Stimulated activated CD4-positive, alpha-beta T cell treated with anti-CD3 and anti-CD28 coated beads, Interleukin-1b, Interleukin-23, amount 100 ng/mL, for 48 hours (primary cell): ENCODE measurements around the gene USP48.
A peak's percentile ranks its signal among the peaks of the same experiment; 100 is the strongest.
"Not testable (repeated sequence)": the region's sequence is repeated elsewhere in the genome, so short reads cannot be mapped to it uniquely, and the experiment has no call there.

Experiments used
- DNase-seq: peaks from one replicate; pipeline ENCODE4 v3.0.0-alpha.2; 2020

Gene USP48

DNA sequence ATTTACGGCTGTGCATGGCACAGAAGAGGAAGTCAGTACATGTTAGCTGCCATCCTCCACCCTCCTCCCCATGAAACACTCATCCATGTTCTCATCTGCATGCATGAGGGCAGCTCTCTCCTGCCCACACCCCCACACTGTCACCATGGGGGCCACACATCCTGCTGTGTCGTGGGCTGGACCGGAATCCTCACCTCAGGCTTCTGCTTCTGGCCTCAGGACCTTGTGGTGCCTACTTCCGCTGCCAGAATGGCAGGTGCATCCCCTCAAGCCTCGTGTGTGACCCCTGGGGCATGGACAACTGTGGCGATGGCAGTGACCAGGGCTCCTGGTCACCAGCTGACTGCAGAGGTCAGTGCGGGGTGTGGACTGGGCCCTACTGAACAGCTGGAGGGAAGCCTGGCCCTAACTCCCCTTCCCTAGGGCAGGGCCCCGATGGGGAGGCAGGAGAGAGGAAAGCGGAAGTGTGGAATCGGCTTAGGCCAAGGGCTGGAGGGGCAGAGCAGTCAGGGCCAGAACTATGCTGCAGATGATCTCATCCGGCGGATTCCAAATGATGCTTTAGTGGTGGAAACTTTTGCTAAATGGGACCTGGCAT lies 32.9 kb upstream of the USP48 start:
- no peak for DNase-seq

DNA sequence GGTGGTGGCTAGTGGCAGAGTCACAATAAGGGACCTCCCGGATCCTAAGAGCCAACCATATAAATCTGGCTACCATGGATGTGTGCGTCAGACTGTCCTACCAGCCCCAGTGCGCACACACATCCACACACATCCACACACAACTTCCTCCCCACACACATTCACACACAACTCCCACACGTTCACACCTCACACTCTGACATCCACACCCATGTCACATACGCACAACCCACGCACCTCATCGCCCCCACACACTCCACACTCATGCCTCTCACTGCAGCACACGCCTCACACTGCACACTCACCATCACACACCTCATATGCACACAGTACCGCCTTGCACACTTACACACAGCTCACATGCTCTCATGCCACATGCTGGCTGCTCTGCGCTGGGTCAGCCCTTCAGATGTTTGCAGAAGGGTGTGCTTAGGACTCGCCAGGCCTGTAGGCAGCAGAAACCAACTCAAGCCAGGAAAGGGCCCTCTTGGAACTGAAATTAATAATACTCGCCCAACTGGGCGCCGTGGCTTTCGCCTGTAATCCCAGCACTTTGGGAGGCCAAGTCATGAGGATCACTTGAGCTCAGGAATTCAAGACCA lies 32.1 kb upstream of the USP48 start:
- no peak for DNase-seq

DNA sequence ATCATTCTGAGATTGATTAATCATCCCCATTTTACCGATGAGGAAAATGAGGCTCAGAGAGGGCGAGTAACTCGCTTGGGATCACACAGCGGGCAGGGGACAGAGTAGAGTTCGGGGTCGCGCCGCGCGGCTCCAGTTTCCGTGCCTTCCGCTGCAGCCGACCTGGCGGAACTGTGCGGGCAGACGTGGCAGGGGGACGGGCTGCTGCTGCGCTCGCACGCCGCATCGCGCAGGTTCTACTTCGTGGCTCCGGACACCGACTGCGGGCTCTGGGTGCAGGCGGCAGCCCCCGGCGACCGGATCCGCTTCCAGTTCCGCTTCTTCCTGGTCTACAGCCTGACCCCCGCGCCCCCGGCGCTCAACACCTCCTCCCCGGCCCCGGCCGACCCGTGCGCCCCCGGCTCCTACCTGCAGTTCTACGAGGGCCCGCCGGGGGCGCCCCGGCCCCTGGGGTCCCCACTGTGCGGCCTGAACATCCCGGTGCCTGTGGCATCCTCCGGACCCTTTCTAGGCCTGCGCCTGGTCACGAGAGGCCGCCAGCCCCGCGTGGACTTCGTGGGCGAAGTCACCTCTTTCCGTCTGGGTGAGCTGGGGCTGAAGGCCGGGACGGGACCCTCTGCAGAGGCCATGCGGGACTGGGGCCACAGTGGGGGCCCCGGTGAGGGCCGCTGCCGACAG lies 31.4 kb upstream of the USP48 start:
- DNase-seq = no peak

DNA sequence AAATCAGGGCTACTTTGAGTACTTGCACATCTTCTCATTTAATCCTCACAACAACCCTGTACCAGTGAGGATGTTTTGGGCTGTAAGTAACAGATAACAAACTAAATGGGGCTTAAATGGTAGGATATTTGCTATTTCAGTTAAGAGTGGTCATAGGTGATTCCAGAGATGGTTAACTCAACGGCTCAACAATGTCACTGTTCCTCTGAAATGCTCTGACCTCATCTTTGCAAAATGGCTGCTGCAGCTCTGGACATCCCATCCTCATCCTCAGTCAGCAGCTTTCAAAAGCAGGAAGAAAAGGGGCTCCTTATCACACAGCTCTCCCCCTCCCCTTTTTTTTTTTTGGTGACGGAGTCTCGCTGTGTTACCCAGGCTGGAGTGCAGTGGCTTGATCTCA lies 30.6 kb upstream of the USP48 start:
- no peak for DNase-seq

DNA sequence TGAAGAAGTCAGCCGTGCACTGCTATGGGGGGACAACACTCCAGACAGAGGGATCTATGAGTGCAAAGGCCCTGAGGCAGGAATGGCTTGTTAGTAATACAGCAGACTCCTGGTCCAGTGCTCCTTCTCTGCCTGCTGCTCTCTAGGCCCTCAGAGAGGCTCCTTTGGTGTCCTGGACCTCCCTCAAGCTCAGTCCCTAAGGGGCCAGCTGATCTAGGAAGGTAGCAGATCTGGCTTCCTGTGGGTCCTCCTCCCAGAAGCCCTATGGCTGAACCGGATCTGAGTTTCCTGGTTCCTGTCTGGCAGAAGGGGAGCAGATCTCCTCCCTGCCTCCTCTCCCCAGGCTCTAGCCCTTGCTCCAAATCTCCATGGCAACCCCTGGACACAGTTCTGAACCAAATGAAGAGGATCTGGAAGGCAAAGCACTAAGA lies 28.9 kb upstream of the USP48 start, which contains the start of gene LDLRAD2:
Gene LDLRAD2, plus strand, starts transcription at position 391 of the 431 bp plus-strand sequence. CDS start 187 bp downstream, outside the sequence.
- DNase-seq = no peak

DNA sequence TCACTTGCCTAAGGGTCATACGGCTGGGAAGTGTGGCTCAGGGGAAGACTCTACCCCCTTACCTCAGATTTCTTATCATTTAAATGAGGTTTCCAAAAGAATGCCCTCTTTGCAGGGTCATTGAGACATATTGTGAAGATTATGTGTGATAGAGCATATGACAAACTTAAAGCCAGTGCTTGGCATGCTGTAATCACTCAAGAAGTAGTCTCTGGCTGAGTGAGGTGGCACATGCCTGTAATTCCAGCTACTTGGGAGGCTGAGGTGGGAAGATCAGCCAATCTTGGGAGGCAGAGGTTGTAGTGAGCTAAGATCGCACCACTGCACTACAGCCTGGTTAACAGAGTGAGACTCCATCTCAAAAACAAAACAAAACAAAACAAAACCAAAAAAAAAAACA lies 21.6 kb upstream of the USP48 start:
- no peak for DNase-seq

DNA sequence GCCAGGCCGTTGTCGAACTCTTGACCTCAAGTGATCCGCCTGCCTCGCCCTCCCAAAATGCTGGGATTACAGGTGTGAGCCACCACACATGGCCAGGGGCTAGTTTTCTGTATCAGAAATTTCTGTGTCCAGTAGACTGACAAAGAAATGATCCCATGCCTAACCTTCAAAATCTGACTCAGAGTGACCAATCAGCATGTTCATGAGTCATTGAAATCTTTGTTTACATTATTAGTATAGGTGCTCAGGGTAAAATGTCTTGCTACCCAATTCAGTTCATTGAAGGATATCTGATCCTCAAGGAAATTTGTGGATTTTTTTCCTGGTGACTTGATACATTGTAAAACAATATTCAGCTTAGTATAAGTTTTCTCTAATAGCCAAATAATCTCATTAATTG lies 18.2 kb upstream of the USP48 start:
- no peak for DNase-seq

DNA sequence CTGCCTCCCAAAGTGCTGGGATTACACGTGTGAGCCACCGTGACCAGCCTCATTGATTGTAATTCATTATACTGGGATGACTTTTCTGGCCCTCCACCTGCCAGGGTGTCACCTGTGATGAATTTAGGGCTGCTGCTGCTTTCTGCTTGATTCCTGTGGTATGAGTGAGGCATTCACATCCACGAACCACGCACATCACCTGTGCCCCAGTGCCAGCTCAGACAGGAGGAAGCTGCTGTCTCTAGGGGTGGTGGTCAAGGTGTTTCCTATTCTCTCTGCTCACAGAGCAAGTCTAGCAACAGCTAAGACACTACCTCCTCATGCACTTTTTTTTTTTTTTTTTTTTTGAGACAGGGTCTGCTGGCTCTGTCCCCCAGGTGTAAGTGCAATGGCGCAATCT lies 16.8 kb upstream of the USP48 start:
- no peak for DNase-seq

DNA sequence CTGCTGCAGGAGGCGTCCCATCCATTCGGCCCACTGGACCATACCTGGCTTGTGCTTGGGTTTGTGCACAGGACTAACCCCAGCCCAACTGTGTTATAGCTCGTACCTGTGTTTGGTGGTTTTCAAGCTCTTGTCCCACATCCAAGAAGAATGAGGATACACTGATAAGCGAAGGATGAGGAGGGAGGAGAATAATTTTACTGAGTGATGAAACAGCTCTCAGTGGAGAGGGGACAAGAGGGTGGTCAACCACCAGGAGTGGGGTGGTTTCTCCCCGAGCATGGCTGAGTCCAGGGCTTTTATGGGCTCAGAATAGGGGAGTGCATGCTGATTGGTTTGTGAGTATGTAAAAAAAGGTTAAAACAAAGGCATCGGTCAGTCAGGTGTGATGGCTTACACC lies 12.1 kb upstream of the USP48 start:
- DNase-seq = no peak

DNA sequence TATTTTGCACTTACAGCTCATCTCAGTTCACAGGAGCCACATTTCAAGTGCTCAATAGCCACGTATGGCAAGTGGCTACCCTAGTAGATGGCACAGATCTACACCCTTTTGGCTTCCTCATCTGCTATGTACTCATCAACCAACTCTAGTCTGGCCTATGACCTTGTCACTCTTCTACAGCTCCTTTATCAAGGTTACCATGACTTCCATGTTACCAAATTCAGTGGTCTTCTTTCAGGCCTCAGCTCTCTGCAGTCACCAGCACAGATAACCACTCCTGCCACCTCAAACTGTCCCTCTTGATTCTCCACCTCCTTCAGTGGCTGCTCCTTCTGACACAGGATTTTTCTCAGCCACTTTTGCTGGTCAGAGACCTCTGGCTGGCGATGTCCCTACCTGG lies 11.7 kb upstream of the USP48 start:
- DNase-seq = no peak

DNA sequence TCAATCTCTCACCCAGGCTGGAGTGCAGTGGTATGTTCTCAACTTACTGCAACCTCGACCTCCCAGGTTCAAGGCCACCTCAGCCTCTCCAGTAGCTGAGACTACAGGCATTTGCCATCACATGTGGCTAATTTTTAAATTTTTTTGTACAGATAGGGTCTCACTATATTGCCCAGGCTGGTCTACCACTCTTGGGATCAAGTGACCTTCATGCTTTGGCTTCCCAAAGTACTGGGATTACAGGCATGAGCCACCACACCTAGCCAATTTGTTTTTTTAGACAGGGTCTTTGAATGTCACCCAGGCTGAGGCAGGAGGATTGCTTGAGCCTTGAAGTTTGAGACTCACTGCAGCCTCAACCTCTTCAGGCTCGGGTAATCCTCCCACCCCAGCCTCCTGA lies 10.2 kb upstream of the USP48 start:
- DNase-seq = no peak

DNA sequence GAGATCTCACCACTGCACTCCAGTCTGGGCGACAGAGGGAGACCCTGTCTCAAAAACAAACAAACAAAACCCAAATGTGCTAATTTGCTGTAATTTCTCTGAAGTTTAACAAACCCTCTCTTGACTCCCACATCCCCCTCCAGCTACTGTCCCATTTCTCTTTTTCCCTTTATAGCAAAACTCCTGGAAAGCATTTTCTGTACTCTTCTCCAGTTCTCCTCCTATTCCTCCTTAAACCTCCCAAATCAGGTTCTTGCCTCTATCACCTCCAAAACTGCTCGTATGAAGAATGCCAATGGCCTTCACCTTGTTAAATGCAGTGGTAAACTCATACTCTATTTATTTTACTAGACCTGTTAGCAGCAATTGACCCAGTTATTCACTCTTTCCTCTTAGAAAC lies 3.7 kb upstream of the USP48 start:
- no peak for DNase-seq

DNA sequence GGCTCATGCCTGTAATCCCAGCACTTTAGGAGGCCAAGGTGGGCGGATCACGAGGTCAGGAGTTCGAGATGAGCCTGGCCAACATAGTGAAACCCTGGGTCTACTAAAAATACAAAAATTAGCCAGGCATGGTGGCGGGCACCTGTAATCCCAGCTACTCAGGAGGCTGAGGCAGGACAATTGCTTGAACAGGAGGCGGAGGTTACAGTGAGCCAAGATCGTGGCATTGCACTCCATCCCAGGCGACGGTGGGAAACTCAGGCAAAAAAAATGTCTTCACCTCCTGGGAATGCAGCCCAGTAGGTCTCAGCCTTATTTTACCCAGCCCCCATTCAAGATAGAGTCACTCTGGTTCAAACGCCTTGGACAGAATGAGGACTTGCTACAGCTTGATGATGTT lies 2.8 kb upstream of the USP48 start:
- not testable (repeated sequence) for DNase-seq

DNA sequence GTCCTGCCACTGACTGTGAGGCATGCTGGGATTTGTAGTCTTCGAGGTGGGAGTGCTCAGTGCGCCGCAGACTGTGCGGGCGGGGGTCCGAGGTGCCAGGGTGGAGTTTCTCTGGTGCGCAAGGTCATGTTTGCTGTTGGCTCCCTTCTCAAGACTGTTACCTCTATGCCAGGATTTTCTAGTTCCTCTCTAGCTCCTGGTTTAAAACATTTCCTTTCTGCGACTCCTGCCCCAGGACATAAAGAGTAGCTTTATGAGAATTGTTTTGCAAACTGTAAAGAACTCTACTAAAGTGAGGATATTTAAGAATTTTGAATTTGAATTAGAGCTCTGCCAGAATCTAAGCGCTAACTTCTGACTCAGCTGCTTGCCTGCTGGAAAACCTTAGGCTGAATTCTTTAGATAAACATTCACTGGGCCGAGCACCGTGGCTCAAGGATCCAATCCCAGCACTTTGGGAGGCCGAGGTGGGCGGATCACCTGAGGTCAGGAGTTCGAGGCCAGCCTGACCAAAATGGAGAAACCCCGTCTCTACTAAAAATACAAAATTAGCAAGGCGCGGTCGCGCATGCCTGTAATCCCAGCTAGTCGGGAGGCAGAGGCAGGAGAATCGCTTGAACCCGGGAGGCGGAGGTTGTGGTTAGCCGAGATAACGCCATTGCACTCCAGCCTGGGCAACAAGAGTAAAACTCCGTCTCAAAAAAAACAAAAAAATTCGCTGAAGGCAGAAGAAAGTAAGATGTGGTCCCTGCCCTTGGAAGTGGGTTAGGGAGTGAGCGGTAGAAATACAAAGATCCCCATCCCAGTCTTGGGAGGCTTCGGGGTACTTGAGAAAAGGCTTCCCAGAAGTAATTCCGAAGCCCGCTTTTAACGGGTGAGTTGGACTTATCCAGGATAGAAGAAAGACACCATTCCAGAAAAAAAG lies 992 bp upstream of the USP48 start:
- no peak for DNase-seq

DNA sequence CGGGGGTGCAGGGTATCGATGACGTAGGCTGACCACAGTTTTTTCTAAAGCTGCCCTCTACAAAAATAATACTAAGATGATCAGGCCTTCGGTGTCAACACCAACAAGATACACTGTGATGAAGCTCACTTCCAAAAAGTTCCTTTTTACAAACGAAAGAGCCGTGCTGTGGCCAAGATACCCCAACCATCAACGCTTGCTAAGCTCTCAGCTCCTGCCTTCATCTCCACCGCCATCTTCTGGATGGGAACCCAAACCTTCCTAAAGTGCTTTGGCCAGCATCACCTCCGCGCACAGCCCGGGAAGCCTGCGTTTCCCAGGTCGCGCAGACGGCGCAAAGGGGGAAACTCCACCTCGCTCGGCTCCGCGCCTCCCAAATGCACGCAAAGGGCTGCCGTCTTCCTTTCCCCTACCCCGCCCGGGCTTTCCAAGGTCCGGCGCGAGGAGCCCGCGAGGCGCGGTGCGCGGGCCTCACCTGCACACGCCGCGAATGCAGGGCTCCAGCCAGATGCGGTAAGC lies 541 bp downstream of the USP48 start:
- peak; percentile 53 for DNase-seq

DNA sequence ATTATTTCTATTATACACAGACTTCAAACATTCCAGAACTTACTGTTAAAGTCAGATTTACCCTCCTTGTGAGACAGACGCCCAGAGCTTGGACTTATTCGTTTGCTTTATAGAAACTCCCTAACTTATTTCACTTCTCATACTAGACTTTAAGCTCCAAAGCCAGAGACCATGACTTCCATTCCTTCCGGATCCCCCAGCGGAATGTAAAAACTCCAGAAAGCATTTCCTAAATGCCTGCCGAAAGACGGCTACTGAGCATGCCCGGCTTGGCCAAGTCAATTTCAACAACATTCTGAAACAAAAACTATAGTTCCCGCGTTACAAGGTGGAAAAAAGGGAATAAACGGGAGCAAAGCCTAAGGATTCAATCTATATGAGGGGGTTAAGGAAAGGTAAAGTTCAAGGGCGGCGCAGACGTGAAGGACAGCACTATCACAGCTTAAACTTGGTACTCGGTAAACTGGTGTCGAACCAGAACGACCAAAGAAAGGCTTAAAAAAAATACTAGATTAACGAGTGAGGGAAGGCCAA lies 1.1 kb downstream of the USP48 start:
- no peak for DNase-seq

DNA sequence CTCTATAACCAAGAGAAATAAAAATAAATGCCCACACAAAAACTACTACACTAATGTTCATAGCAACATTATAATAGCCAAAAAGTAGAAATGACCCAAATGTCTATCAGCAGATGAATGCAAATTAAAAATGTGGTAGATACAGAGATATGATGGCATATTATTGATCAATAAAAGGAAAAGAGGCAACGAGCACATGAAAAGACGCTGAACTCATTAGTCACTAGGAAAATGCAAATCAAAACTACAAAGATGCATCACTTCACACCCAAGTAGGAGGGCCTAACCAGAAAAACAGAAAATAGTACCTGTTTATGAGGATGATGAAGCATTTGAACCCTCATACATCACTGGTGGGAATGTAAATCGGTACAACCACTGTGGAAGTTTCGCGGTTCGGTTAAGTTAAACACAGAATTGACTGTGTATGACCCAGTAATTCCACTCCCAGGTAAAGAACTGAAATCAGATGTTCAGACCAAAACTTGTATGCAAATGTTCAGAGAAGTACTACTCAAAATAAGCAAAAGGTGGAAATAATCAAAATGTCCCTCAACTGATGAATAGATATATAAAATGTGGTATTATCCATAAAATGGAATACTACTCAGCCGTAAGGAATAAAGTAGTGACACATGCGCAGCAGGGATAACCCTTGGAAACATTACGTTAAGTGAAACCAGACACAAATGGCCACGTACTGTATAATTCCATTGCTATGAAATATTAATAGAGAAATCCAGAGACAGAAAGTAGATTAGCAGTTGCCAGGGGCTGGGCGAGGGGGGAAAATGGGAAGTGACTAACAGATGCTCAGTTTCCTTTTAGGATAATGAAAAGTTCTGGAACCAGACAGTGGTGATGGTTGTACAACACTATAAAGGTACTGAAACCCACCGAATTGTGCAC lies 3.1 kb downstream of the USP48 start:
- DNase-seq = peak; percentile 76

DNA sequence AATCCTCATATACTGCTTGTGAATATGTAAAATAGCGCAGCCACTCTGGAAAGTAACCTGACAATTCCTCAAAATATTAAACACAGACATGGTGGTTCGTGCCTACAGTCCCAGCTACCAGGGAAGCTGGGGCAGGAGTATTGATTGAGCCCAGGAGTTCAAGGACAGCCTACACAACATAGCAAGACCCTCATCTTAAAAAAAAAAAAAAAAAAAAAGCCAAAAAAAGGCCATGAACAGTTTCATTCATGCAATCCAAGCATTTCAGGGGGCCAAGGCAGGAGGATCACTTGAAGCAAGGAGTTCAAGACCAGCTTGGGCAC lies 4.6 kb downstream of the USP48 start:
- DNase-seq = no peak

DNA sequence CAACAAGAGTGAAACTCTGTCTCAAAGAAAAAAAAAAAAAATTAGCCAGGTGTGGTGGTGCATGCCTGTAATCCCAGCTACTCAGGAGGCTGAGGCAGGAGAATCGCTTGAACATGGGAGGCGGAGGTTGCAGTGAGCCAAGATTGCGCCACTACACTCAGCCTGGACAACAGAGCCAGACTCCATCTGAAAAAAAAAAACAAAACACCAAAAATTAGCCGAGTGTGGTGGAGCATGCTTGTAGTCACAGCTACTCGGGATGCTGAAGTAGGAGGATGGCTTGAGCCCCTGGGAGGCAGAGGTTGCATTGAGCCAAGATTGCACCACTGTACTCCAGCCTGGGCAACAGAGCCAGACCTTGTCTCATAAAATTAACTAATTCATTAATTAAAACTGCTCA lies 6.0 kb downstream of the USP48 start:
- not testable (repeated sequence) for DNase-seq

DNA sequence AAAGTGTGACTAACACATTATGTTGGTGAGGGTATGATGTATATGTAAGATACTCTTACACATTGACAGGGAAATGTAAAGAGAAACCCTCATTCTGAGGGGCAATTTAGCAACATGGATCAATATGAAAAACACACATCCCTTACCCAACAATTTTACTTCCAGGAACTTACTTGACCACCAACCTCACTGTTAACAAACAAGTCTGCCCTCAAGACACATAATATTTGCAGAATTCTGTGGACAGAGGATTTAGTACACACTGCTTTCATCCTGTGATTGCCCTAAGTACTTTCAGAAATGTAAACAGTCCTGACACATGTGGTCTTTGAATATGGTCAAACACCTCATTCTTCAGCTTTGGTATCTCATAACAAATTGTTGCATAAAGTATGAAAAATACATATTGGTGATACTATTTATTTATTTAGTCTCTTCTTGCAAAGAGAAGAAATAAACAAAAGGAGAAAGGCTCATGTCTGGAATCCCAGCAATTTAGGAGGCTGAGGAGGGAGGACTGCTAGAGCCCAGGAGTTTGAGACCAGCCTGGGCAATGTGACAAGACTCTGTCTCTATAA lies 6.9 kb downstream of the USP48 start:
- no peak for DNase-seq

DNA sequence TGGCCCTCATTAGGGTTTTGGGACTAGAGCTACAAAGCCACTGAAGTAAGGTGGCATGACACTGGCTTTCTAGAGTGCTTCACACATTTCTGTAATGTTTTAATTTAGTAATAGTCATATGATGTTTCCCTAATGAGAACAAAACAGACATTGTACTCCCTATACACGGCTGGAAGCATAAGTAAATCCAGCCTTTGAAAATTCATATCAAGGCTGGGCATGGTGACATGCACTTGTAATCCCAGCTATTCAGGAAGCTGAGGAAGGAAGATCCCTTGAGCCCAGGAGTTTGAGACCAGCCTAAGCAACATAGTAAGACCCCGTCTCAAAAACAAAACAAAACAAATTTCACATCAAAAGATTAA lies 7.4 kb downstream of the USP48 start:
- no peak for DNase-seq
